Endometrial microvascular endothelial cells (primary cell): ENCODE measurements around the gene NUTF2. TPM values are rescaled to one million over a fixed set of nuclear protein-coding genes. Genes with fewer than 3 reads are reported as not detected.

Experiments used
- in situ Hi-C: cut with HindIII; loops from 2 replicates; pipeline ENCODE4 v1.10.0; 2017; ENCODE audit warnings: low sequenced_read_pairs, low pct_unique_long_range_greater_than_20kb; ENCODE audit errors: inconsistent ontology term
- total RNA-seq: library from RNA; depleted of rRNA; stranded (reverse); fragments of >200 nt; gene quantifications from one replicate; pipeline ENCODE4 v1.2.3, GENCODE V29; 2015; ENCODE audit errors: inconsistent ontology term

The NUTF2 gene
- total RNA-seq, 1 donor from 2014 or later: 171 TPM

DNA sequence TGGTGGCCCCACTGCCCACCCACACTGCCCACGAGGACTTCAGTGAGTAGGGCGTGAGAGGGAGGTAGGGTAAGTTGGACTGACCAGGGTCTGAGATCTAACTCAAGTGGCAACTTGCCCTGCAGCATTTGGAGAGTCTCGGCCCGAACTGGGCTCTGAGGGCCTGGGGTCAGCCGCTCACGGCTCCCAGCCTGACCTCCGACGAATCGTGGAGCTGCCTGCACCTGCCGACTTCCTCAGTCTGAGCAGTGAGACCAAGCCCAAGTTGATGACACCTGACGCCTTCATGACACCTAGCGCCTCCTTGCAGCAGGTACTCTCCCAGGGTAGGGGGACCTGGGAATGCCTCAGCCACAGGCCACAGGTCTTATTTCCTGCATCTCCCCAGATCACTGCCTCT is 32.7 kb downstream of the NUTF2 start:
- in situ Hi-C loops: loop anchor here (25.0 kb wide), 1 partner anchor 133 kb away; the partner anchor contains the start of genes DDX28, DPEP2NB and DUS2

- in situ Hi-C loops: loop anchor here (25.0 kb wide), 1 partner anchor 132 kb away; the partner anchor contains the start of genes DDX28, DPEP2NB and DUS2
Observed at GRCh38 chr16:67879936-67880335, 33.2 kb downstream of the NUTF2 start.

- in situ Hi-C loops: loop anchor here (25.0 kb wide), 1 partner anchor 132 kb away; the partner anchor contains the start of genes DDX28, DPEP2NB and DUS2
Observed at GRCh38 chr16:67880584-67880983, 33.9 kb downstream of the NUTF2 start.

GRCh38 chr16:67881621-67882161 is 35.0 kb downstream of the NUTF2 start:
- in situ Hi-C loops: loop anchor here (25.0 kb wide), 1 partner anchor 131 kb away; the partner anchor contains the start of genes DDX28, DPEP2NB and DUS2

DNA sequence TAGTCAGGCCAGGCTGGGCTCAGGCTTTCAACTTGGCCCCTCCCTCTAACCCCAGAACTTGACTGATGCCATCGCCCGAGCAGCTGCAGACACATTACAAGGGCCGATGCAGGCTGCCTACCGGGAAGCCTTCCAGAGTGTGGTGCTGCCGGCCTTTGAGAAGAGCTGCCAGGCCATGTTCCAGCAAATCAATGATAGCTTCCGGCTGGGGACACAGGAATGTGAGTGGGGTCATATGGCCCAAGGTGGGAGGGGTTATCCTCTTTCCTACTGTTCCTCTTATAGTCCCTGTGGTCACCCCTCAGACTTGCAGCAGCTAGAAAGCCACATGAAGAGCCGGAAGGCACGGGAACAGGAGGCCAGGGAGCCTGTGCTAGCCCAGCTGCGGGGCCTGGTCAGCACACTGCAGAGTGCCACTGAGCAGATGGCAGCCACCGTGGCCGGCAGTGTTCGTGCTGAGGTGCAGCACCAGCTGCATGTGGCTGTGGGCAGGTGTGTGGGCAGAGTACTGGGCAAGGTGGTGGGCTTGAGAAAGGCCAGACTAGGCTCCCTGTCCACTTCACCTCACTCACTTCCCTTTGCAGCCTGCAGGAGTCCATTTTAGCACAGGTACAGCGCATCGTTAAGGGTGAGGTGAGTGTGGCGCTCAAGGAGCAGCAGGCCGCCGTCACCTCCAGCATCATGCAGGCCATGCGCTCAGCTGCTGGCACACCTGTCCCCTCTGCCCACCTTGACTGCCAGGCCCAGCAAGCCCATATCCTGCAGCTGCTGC is 35.8 kb downstream of the NUTF2 start:
- in situ Hi-C loops: loop anchor here (25.0 kb wide), 1 partner anchor 130 kb away; the partner anchor contains the start of genes DDX28, DPEP2NB and DUS2

DNA sequence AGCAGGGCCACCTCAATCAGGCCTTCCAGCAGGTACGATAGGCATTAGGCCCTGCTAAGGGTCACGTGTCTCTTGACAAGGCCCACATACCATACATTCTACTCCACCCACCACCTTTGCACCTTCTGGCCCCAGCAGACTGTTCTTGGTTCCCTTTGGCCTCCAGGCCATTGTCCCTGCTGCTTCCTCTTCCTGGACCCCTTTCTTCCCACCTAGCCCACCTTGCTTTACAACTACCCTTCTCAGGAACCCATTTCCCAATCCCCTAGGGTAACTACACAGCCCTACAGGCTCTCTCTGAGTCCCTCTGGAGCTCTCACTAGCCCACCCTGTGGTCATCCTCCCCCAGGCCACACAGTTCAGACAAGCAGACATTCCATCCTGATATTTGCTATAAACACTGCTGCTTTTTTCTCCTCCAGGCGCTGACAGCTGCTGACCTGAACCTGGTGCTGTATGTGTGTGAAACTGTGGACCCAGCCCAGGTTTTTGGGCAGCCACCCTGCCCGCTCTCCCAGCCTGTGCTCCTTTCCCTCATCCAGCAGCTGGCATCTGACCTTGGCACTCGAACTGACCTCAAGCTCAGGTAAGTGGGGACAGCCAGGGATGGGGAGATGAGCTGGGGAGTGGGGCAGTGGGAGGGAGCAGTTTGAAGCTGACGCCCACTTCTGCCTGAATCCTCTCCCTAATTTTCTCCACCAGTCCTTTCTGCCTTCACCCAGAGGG is 36.6 kb downstream of the NUTF2 start:
- in situ Hi-C loops: loop anchor here (25.0 kb wide), 1 partner anchor 129 kb away; the partner anchor contains the start of genes DDX28, DPEP2NB and DUS2

DNA sequence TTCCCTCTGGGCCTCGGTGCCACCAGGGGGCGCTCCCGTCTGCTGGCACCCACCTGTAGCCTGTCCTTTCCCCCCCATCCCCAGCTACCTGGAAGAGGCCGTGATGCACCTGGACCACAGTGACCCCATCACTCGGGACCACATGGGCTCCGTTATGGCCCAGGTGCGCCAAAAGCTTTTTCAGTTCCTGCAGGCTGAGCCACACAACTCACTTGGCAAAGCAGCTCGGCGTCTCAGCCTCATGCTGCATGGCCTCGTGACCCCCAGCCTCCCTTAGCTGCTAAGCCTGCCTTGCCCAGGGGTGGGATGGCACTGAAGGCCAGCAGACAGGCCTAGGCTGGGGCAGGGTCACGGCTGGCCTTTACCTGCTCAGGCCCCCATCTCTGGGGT is 37.1 kb downstream of the NUTF2 start:
- in situ Hi-C loops: loop anchor here (25.0 kb wide), 1 partner anchor 128 kb away; the partner anchor contains the start of genes DDX28, DPEP2NB and DUS2

DNA sequence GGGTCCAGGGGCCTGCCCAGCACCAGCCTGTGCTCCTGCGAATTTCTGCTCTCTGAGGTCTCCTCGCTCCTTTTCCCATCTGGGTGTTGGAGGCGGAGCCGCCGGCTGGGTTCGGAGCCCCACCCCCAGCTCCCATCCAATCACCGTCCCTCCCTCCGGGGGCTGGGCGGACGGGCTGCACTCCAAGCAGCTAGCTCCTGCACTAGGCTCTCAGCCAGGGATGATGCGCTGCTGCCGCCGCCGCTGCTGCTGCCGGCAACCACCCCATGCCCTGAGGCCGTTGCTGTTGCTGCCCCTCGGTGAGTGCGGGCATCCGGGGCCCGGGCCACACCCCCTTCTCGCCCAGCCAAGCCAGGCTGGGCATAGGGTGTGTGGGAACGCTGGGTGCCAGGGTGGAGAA is 38.0 kb downstream of the NUTF2 start, which contains the start of gene NRN1L:
TSS of gene NRN1L (plus strand) at position 202 of the 400 bp plus-strand sequence. CDS start at position 221, 19 bp downstream.
- in situ Hi-C loops: loop anchor here (25.0 kb wide), 1 partner anchor 128 kb away; the partner anchor contains the start of genes DDX28, DPEP2NB and DUS2

DNA sequence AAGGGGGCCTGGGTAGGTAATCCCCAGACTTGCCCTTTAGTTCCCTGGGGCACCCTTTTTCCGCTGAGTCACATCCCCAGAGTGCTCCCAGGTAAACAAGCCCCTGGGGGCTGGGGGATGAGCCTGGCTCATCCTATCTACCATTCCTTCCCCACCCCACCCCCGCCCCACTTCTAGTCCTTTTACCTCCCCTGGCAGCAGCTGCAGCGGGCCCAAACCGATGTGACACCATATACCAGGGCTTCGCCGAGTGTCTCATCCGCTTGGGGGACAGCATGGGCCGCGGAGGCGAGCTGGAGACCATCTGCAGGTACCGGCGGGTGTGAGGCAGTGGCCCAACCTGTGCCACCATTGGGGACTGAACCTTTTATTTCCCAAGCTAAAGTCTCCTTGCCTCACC is 38.8 kb downstream of the NUTF2 start:
- in situ Hi-C loops: loop anchor here (25.0 kb wide), 1 partner anchor 127 kb away; the partner anchor contains the start of genes DDX28, DPEP2NB and DUS2

- in situ Hi-C loops: loop anchor here (25.0 kb wide), 1 partner anchor 126 kb away; the partner anchor contains the start of genes DDX28, DPEP2NB and DUS2
Observed at GRCh38 chr16:67885976-67886375, 39.2 kb downstream of the NUTF2 start.

DNA sequence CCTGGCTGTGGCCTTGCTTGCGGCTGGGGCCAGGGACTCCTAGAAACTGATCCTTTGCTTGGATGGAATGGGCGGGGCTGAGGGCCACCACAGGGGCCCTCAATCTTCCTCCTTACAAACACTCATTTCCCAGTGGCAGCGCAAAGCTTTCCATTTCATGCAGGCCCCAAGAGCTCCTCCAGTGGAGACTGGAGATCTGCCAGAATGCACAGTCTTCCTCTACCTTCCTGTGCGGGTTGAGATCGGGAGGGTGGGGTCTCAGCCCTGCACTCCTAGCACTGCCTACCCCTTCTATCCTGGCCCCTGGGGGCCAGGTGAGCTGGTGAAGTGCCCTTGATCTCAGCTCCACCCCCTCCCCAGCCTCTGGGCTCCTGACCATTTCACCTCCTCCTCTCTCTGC is 39.7 kb downstream of the NUTF2 start:
- in situ Hi-C loops: loop anchor here (25.0 kb wide), 1 partner anchor 126 kb away; the partner anchor contains the start of genes DDX28, DPEP2NB and DUS2

- in situ Hi-C loops: loop anchor here (25.0 kb wide), 1 partner anchor 124 kb away; the partner anchor contains the start of genes DDX28, DPEP2NB and DUS2
Observed at GRCh38 chr16:67888331-67888730, 41.6 kb downstream of the NUTF2 start.

- in situ Hi-C loops: loop anchor here (25.0 kb wide), 1 partner anchor 120 kb away; the partner anchor contains the start of genes DDX28, DPEP2NB and DUS2
Observed at GRCh38 chr16:67892375-67892774, 45.6 kb downstream of the NUTF2 start.

GRCh38 chr16:67892899-67893742 is 46.4 kb downstream of the NUTF2 start, which contains the start of gene PSKH1:
Gene PSKH1 (plus strand): TSS chr16:67893254. CDS start chr16:67908750, 15,496 bp downstream.
- in situ Hi-C loops: loop anchor here (25.0 kb wide), 1 partner anchor 119 kb away; the partner anchor contains the start of genes DDX28, DPEP2NB and DUS2

DNA sequence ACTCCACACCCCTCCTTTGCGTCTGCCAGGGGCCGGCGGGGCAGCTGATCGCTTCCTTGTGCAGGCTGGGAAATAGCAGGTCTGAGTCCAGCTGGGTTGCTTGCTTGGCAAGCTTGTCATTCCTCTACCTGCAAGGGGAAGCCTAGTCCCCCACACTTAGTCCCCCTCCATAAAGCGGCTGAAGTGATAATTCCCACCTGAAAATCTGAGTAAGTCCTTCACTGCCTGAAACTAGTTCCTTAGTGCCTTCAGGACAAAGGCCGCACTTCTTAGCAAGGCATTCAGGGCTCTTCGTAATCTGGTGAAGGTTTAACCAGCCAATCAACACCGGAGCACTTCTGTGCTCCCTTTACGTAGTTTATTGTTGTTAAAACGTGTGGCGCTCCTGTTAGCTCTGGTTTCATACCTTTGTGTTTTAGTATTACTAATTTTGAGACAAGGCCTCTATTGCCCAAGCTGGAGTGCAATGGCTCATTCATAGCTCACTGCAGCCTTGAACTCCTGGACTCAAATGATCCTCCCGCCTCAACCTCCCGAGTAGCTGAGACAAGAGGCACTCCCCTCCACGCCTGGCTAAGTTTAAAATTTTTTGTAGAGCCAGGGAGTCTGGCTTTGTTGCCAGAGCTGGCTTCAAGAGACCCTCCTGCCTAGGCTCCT is 47.1 kb downstream of the NUTF2 start:
- in situ Hi-C loops: loop anchor here (25.0 kb wide), 1 partner anchor 118 kb away; the partner anchor contains the start of genes DDX28, DPEP2NB and DUS2

- in situ Hi-C loops: loop anchor here (25.0 kb wide), 1 partner anchor 115 kb away; the partner anchor contains the start of genes DDX28, DPEP2NB and DUS2
Observed at GRCh38 chr16:67897231-67897630, 50.5 kb downstream of the NUTF2 start.

DNA sequence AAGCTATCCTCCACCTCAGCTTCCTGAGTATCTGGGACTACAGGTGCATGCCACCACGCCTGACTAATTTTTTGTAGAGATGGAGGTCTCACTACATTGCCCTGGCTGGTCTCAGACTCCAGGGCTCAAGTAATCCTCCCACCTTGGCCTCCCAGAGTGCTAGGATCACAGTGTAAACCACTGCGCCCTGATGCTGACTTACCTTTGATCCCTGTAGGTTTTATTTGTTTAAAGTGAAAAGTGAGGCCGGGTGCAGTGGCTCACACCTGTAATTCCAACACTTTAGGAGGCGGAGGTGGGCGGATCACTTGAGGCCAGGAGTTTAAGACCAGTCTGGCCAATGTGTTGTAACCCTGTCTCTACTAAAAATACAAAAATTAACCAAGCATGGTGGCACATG is 55.0 kb downstream of the NUTF2 start:
- in situ Hi-C loops: no loop called here
